Measurements from ENCODE around the gene C20orf144.
A peak's percentile ranks its signal among the peaks of the same experiment; 100 is the strongest.
"Not testable (repeated sequence)": the region's sequence is repeated elsewhere in the genome, so short reads cannot be mapped to it uniquely, and the experiment has no call there.

C20orf144 gene

GRCh38 chr20:33662172-33662571, at the start of gene C20orf144:
Gene C20orf144 (plus strand): TSS chr20:33662327. CDS start chr20:33662346, 19 bp downstream.
- DNase-seq, result no peak

- DNase-seq, result no peak
These were observed 40.3 kb upstream of the C20orf144 start for GRCh38 chr20:33621717-33622400.

- DNase-seq, result no peak
These were observed 39.3 kb upstream of the C20orf144 start for GRCh38 chr20:33622705-33623365.

GRCh38 chr20:33624399-33624798, 37.7 kb upstream of the C20orf144 start:
- DNase-seq, result peak in 1 of 2 donors; percentile 44

GRCh38 chr20:33626190-33626589, 35.9 kb upstream of the C20orf144 start:
- DNase-seq, result no peak

GRCh38 chr20:33627577-33628216, 34.4 kb upstream of the C20orf144 start:
- DNase-seq, result no peak

- no peak for DNase-seq
These were observed 32.6 kb upstream of the C20orf144 start for GRCh38 chr20:33629533-33629932.

GRCh38 chr20:33629979-33630378, 32.1 kb upstream of the C20orf144 start:
- DNase-seq, result no peak

DNA sequence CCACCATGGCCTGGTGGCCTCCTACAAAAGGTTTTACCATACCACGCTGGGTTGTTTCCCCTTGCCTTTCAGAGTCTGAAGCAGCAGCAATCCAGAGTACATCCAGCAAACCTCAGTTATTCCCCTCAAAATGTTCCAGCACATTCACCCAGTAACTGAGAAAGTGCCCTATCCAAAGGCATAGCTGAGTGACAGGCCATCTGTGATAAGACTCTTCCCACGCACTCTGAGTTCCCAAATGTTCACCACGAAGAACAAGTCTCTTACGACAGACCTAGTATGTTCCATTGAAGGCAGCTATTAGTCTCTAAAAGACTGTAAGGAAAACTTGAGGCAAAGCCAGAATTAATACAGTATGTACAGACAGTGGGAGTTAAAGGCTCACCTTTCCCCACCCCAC, 31.6 kb upstream of the C20orf144 start:
- DNase-seq, result no peak

DNA sequence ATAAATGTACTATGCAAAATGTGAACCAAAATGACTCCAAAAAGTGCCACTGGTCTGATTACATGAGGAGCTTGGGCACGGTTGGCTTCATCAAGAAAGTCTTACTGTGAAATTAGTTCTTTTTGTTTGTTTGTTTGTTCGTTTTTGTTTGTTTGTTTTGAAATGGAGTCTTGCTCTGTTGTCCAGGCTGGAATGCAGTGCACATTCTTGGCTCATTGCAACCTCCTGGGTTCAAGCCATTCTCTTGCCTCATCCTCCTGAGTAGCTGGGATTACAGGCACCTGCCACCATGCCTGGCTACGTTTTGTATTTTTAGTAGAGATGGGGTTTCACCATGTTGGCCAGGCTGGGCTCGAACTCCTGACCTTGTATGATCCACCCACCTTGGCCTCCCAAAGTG, 30.2 kb upstream of the C20orf144 start:
- DNase-seq, result not testable (repeated sequence)

GRCh38 chr20:33635341-33635740, 26.8 kb upstream of the C20orf144 start:
- DNase-seq, result no peak

DNA sequence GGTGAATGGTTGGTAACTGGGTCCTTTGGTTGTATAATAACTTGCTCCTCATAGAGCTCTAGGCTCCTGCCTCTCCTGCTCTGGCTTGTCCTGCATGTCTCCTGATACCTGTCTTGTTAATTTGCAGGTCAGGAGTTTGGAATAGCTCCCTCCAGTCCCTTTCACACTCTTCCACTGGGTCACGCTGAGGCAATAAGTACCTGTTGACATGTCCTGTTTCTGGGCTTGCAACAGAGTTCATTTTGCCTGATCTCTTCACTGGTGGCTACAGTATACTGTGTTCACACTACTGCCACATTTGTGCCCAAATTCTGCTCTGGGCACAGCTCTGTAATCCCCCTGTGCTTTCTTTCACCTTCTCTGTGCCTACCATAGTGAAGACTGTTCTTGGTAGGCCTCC, 25.4 kb upstream of the C20orf144 start:
- DNase-seq, result no peak

GRCh38 chr20:33640287-33640686, 21.8 kb upstream of the C20orf144 start:
- DNase-seq, result no peak

- DNase-seq, result no peak
These were observed 17.6 kb upstream of the C20orf144 start for GRCh38 chr20:33644313-33645071.

DNA sequence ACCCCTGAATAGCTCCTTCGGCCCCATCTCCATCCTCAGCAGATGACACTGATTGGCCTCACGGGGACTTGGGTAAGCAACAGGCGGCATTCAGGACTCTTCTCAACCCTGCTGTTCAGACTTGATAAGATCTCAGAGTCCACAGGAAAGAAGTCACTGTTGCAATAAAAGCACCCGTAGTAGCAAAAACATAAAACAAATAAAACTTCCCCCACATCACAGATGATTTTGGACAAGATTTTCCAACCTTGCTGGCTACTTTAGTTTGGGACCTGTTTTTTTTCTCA, 17.1 kb upstream of the C20orf144 start:
- no peak for DNase-seq

DNA sequence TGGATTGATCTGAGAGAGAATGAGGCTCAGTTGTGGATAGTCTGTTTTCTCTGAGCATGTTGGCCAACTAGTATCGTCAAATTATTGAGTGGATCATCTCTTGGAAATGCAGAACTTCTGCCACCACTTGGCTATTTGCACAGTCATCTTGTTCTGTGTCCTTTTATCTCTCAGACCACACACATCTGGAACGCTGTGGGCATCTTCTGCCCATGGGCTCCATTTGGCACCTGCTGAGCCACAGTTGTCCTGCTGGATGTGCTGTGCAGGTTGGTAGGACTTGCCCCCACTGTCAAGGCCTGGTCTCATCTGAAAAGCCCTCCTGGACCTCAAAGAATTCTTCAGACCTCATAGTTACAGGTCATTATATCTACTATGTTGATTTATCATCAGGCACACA, 16.7 kb upstream of the C20orf144 start:
- DNase-seq, result no peak

DNA sequence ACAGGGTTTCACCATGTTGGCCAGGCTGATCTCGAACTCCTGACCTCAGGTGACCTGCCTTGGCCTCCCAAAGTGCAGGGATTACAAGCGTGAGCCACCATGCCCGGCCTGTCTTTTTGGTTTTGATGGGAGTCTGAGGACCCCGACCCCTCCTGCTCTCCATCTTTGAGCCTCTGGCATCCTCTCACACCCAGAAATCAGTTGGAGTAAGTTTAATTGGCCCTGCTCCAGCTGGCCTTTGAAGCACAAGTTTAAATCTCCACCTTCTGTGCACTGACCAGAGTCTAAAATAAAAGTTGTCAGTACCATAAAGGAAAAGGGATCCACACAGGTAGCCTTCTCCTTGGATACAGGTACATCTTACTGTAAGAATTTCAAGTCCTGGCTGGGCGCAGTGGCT, 15.9 kb upstream of the C20orf144 start:
- DNase-seq, result no peak

DNA sequence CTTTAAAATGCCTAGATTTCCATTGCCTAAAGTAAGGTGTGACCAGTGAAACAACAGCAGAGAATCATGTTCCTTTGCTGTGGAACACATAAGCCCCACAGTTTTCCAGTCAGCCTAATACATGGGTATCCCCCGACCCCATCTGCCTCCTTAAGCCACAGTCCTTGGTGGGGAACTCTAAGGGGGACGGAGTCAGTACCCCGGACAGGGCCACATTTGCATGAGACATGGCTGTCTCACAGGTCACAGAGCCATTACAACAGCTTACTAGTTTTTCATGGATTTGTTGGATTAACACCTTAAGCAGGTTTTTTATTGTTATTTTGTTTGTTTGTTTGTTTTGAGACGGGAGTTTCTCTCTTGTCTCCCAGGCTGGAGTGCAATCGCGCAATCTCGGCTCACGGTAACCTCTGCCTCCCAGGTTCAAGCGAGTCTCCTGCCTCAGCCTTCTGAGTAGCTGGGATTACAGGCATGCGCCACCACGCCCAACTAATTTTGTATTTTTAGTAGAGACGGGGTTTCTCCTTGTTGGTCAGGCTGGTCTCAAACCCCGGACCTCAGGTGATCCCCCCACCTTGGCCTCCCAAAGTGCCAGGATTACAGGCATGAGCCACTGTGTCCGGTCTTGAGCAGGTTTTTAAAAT, 15.0 kb upstream of the C20orf144 start:
- not testable (repeated sequence) for DNase-seq

DNA sequence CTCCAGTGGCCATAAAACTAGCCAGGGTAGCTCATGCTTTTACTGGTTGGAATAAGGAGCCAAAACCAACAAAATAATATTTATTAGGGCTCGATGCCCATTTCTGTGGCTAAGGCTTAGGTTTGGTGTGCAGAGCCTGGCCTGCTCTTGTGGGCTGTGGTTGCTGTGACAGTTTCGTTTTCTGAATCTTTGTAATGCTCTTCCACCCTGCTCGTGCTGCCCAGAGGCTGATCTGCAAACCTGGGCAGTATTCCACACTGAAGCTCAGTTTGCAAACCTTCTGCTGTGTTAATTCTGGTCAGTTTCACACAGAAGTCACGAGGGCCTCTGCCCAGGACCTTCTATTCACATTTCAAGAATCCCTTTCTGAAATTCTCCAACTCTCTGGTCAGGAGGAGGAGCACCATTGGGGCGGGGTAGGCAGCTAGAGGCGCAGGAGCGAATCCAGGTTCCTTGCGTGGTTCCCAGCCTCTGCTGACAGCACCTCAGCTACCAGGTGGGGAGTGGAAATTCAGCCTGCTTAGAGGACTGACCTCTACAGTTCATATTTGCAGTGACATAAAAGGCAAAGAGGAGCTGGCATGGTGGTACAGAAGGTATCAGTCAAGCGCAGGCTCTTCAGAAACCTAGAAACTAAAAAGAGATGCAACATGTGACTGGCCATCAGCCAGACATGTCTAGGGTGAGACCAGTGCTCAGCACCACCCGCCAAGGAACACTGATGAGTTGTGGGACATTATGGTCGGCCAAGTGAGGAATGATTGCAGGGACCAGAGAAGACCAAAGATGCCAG, 14.3 kb upstream of the C20orf144 start:
- DNase-seq, result peak in 1 of 2 donors; percentile 51

- no peak for DNase-seq
These were observed 13.6 kb upstream of the C20orf144 start for GRCh38 chr20:33648396-33649004.

- no peak for DNase-seq
These were observed 12.9 kb upstream of the C20orf144 start for GRCh38 chr20:33649201-33649681.
